RCC 7860 (cell line): ENCODE measurements around the gene STAT1.

Experiments used
- DNase-seq: peaks from one replicate; pipeline ENCODE4 v3.0.0-alpha.2; 2015; ENCODE audit warnings: low spot score
- FAIRE-seq: peaks from 2 replicates; lab custom pipeline; 2012; peaks lifted over from hg19 to GRCh38; lab: Jason Lieb, UNC

Gene STAT1

DNA sequence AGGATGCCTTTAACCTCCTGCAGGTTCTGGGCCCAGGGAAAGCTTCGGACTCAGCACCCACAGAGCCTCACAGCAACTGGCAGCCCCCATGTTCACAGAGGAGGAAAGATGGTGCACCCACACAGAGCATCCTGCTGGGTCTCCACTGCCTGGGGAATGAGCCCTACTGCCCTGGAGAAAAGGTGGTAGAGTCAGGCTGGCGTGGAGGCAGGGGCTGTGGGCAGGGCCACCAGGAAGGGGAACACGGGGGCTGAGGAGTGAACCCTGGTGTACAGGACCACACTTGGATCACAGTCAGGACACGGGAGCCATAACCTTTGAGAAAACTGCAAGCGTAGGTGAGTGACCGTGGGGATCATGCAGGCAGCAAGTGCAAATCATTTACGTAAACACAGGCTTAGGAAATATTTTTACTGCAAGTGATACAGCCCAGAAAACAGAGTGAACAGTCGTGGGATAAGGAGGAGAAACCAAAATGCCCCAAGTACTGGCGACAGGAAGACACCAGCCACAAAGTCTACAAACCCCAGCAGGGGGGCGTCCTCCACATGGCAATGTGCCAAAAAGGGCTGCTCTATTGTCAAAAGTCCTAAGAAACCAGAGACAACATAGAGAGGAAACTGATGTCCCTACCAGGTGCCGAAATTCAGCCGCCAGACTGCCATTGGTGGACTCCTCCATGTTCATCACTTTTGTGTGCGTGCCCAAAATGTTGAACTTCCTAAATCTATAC lies 27.6 kb downstream of the STAT1 start:
- no peak for FAIRE-seq
- DNase-seq = no peak

GRCh38 chr2:190984595-190984994 lies 29.4 kb downstream of the STAT1 start:
- FAIRE-seq = no peak
- peak; percentile 19 for DNase-seq

DNA sequence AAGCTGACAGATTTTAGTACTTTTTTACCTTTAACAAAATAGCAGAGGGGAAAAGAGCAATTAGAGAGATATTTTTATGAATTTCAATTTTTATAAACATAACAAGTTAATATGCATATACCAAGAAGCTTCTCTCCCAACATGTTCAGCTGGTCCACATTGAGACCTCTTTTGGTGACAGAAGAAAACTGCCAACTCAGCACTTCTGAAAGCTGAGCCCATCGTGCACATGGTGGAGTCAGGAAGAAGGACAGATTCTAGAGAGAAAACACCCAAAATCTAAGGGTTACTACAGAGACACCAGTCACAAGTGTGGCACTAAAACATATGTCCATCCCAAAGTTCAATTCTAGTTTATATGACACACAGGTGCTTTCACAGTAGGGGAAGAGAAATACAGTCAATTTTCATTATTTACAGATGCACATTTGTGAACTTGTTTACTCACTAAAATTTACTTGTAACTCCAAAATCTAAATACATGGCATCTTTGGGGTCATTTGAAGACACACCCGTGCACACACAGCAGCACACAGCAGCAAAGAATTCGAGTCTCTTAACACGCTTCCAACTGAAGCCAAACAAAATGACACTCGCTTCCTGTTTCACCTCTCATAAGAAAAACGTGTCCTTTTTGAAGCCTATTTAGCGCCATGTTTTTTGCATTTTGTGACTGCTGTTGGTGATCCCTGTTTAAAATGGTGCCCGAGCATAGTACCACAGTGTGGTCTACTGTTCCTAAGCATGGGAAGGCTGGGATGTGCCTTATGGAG lies 31.5 kb downstream of the STAT1 start:
- FAIRE-seq (no peak), DNase-seq (no peak)

- DNase-seq (no peak), FAIRE-seq (no peak)
Measured at GRCh38 chr2:190981733-190982132, 32.2 kb downstream of the STAT1 start.

DNA sequence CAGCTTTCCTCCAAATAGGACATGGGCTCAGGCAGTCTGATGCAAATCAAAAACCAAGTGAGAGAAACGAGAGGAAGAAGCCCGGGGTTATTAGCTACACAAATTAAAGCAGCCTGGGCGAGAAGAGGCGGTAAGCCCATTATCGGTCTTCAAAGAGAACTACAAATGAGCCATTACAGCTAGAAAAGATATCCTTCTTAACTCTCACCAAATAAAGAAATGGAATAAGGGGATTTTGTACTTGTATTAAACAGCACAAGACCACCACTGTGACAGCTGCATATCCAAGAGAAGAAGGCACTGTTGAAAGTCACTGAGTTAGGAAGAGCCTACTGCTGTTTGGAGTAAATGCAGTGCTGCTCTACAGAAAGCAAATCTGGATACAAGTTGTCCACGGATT lies 32.6 kb downstream of the STAT1 start:
- no peak for DNase-seq

DNA sequence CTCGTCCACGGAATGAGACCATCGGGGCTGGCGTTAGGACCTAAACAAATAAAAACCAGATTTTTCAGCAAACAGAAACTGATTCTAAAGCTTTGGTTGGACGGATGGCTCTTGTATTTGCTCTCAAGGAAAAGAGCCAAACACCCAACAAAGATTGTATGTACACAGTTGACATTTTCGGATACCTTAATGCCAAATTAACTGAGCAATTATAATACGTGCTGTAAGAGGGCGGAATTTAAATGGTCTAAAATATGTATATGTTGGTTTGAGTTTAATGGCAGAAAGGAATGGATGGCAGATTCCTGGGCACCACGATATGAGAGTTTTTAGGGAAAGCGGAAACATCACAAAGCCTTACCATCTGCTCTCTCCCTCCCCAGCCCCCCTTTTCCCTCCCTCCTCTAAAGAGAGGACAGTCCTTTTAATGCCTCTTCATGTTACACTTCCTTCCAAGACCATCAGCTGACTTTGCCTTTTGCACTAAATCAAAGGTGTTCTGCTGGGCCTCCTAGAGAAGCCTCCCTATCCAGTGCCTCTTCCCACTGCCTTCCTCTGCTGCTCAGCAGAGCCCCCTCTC lies 33.3 kb downstream of the STAT1 start:
- FAIRE-seq (no peak), DNase-seq (no peak)

More for the DNA sequence above, 32.6 kb downstream of the STAT1 start:
- no peak for FAIRE-seq

DNA sequence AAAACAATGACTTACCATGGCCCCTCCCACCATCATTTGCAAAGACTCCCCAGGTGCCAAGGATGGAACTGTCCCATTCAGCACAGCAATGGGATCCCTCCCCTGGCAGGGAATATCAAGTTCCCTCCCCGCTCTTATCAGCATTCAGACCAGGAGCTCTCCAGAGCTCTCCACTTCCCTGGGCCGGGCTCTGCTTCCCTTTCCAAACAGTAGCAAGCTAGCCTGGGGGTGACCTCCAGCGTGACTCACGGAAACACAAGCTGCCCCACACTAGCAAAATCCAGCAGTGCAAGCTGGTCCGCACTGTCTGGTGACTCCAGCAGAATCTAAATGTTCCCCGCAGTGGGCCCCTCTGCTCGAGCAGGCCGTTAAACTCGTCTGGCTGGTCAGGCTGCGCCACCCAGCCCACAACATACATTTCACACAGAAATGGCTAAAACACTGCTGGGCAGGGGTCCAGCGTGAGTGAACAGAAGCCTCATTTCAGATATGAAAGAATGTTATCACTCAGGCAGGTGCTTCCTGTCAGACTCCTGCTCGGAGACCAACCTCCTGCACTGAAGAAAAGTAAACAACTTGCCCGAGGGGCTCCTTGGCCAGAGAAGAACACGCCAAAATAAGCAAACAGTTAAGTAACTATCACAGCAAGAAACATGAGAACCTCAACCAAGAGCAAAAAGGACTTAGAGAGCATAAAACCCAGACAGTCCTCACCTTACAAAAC lies 33.9 kb downstream of the STAT1 start:
- FAIRE-seq (no peak), DNase-seq (no peak)

GRCh38 chr2:190978389-190979053 lies 35.5 kb downstream of the STAT1 start:
- DNase-seq = no peak
- FAIRE-seq = no peak

DNA sequence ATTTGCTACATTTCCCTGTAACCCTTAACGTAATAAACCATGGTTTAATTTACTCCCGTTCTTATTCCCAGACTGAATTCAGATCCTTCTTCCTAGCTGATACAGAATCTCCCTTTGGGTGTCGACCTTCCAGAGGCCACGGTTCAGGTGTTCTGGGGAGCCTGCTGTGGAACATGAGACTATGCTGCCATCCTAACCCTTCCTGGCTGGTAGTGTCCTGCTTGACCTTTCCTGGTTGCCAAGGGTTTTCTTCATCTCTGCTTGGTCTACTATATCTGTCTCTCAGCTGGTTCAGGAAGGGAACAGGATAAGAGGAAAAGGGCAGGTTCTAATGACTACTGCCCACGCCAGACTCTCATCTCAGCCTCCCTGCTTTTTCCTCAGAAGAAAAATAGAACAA lies 36.5 kb downstream of the STAT1 start:
- DNase-seq (no peak), FAIRE-seq (no peak)

- DNase-seq (no peak), FAIRE-seq (no peak)
Measured at GRCh38 chr2:190976521-190976920, 37.5 kb downstream of the STAT1 start.

- no peak for FAIRE-seq
Measured at GRCh38 chr2:190974629-190975361, 39.2 kb downstream of the STAT1 start.

DNA sequence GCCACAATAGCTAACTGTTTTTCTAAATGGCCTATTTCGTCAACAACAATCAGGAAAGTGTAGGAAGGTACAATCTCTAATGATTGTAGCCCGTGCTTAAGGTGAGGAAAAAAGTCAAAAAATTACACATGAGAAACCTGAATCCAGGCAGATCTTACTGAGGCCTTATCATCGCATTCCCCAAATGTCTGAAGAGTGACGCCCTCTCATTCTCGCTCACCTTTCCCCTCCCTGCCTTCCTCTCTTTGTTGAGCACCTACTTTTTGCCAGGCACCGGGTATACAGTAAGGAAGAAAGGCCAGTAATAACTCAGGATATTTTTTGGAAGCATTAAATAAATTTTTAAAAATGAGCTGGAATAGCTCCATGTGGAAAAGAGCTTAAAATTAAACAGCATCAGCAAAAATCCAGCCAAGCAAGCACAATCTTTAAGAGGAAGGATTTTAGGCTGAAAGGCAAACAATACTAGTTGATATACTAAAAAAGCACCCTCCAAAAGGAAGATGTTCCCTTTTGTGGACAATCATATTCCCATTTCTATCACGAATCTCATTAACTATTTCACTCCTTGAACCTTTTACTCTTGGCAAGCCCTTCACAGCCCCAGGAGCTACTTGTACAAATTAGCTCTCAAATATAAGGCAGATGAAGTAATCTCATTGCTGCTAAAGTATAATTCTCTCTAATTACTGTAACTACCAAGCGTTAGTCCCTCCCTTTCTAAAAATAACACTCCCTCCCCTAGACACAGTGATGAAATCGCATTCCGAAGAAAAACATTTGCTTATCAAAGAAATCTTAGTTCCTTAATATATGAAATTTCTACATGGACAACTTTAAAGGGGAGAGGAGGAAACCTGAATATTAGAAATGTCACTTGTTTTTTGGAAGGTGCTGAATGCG lies 40.0 kb downstream of the STAT1 start:
- no peak for DNase-seq
- no peak for FAIRE-seq

More at GRCh38 chr2:190974629-190975361, 39.2 kb downstream of the STAT1 start:
- no peak for DNase-seq

- no peak for FAIRE-seq
Measured at GRCh38 chr2:190973262-190973661, 40.7 kb downstream of the STAT1 start.

GRCh38 chr2:190972846-190973245 lies 41.1 kb downstream of the STAT1 start:
- FAIRE-seq (no peak), DNase-seq (no peak)

More at GRCh38 chr2:190973262-190973661, 40.7 kb downstream of the STAT1 start:
- no peak for DNase-seq

DNA sequence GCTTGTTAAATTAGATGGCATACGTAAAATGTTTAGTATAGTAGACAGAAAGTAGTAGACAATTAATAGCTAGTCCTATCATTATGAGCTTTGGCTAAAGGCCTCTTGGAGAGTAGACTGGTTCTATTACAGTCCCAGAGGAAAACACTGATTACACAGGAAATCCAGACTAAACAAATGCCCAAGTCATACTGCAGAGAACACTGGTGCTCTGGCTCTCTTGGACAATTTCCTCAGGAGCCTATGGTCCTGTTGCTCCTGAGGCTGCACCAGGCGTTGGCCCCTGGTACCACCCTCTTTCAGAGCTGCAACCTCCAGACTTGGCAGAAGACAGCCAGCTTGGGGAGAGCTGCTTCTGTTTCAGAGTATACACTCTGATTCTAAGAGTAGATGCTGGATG lies 41.8 kb downstream of the STAT1 start:
- FAIRE-seq = no peak
- no peak for DNase-seq

DNA sequence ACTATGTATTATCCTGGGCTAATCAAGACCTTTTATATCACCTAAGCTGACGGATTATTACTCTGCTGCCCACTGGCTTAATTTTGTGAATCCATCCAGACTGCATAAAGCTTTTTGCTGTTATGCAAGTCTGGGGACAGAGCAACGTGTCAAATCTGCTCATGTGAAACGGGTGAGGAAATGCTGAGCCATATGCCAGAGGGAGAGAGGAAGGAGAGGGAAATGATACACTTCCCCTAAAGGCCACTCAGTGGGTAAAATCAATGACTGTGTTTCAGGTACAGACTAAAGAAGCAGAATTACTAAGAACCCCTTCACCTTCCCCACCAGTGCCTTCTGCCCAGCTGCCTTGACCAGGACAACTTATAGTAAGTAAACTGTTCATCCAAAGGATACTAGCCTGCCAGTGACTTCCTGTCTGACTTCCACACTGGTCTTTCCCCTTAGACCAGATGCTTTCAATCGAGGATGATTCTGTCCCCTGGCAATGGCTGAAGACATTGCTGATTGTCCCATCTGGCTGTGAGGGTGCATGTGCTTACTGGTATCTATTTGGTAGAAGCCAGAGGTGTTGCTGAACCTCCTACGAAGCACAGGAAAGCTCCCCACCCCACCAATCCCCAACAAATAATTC lies 43.0 kb downstream of the STAT1 start:
- FAIRE-seq (no peak), DNase-seq (no peak)

DNA sequence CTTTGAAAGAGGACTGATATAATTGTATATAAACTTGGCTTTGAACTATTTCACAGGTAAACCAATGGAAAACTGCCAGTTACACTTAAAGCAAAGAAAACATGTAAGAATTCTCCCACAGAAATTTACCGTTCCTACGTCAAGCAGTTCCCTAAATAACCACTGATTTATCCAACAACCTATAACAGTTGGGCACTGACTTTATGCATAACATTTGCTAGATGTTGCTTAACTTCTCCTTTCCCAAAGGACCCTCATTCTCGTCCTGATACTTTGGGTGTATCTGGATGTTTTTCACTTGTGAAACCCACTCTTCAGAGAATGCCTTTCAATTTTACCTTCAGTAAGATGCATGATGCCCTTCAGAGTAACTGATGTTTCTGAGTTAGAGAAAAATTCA lies 43.8 kb downstream of the STAT1 start:
- DNase-seq = no peak
- no peak for FAIRE-seq

DNA sequence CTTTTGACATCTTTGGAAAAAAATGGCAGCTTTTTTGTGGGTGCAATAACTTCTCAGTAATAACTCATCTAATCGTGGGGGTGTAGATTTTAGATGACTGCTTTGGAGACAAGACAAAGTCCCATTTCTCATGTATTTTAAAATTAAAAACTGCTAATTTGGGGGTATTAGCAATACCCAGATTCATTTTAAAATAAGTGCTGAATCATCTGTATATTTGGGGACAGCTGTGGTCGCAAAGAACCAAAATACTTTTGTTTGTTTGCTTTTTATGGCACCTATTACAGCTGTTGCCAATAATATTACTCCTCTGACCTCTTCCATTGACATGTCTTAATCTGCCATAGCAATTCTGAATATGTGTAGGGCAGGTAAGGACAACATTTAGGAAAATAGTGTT lies 45.4 kb downstream of the STAT1 start:
- FAIRE-seq (no peak), DNase-seq (no peak)
